Left ventricle myocardium superior (tissue), 1 donor: ENCODE measurements around the gene WNT3A. TPM values are rescaled to one million over a fixed set of nuclear protein-coding genes. Genes with fewer than 3 reads are reported as not detected.

Experiments used
- ATAC-seq: fragments of 200-7000 bp; cut with Tn5 transposase; one replicate; pipeline ENCODE4 v1.9.1; 2020; ENCODE audit warnings: mild to moderate bottlenecking, moderate library complexity
- DNase-seq: peaks from one replicate; pipeline ENCODE4 v3.0.0-alpha.2; 2020
- intact Hi-C: fragments of 100-400 bp; cut with micrococcal nuclease; formaldehyde crosslinking; loops from one replicate; pipeline ENCODE4 v1.11.0; 2022
- total RNA-seq: library from RNA; stranded (reverse); fragmentation: NEBNext Ultra II Directional; extraction: Animal tissue kit (Norgen Biotek cat#: 25700); gene quantifications from one replicate; pipeline ENCODE4 v1.2.1, GENCODE V29; 2021
- donor health status: DM: no; HTN: yes; CAD: no; lungs with severe emphysema.

The WNT3A gene
- total RNA-seq, 1 donor from 2014 or later: not detected

GRCh38 chr1:228062085-228062791, 55.4 kb downstream of the WNT3A start:
- no peak for DNase-seq
- intact Hi-C loops: no loop called here
- no peak for ATAC-seq

- no peak for DNase-seq
- ATAC-seq: no peak
- intact Hi-C loops: no loop called here
These were observed 56.0 kb downstream of the WNT3A start for GRCh38 chr1:228062812-228063211.

DNA sequence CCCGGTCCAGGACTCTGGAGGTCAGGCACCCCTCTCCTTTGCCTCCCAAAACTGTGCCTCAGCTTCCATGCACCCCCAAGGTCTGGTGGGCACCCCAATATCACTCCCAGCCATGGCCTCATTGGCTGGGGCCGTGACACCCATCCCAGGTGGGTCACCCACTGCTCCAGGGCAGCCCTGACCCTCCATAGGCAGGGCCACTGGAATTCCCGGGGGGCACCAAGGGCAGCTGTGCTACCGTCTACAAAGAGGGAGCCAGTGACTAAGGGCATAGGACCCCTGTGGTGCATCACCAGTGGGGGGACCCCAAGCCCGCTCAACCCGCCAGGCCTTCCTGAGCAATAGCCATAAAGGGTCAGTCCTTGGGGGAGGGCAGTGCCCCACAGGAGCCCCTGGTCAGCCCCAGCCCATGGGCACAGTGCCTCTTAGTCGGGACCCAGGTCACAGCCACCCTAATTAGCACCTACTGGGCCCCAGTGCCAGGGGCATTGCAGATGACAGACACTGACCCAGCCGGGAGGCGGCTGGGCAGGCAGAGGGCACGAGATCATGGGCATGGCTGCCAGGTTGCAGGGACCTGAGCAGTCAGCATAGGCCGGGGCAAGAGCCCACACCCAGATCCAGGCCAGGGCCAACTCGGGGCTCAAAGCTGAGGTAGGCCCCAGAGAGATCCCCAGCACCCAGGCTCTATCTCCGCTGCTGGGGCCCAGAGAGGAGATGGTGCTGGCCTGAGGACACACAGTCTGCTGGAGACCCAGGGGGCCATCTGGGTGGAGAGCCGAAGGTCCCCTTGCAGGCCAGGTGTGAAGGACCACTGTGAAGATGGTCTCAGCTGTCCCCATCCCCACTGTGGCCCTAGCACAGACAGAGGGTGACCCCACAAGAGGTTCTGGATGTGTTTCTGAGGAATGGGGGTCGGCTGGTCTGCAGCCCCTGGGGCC, 56.7 kb downstream of the WNT3A start:
- ATAC-seq (no peak), DNase-seq (no peak)
- intact Hi-C loops: no loop called here

DNA sequence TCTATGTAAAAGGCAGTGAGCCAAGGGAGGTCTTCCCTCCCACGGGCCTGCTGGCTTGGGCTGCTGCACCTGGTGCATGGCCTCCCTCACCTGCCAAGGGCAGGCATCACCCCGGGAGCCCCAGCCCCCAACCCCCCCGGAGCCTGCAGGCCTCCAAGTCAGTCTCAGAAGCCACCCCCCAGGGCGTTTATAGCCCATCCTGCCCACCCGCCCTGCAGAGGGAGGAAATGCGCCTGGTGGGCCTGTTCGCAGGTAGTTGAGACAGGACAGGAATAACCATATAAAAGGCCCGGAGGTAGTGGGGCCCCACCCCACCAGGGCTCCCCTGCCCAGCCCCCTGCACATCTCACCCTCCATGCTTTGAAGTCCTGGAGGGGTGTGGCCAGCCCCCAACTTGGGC, 57.5 kb downstream of the WNT3A start:
- DNase-seq (no peak), ATAC-seq (no peak)
- intact Hi-C loops: no loop called here

GRCh38 chr1:228064741-228065542, 58.1 kb downstream of the WNT3A start:
- DNase-seq: no peak
- intact Hi-C loops: no loop called here
- no peak for ATAC-seq

DNA sequence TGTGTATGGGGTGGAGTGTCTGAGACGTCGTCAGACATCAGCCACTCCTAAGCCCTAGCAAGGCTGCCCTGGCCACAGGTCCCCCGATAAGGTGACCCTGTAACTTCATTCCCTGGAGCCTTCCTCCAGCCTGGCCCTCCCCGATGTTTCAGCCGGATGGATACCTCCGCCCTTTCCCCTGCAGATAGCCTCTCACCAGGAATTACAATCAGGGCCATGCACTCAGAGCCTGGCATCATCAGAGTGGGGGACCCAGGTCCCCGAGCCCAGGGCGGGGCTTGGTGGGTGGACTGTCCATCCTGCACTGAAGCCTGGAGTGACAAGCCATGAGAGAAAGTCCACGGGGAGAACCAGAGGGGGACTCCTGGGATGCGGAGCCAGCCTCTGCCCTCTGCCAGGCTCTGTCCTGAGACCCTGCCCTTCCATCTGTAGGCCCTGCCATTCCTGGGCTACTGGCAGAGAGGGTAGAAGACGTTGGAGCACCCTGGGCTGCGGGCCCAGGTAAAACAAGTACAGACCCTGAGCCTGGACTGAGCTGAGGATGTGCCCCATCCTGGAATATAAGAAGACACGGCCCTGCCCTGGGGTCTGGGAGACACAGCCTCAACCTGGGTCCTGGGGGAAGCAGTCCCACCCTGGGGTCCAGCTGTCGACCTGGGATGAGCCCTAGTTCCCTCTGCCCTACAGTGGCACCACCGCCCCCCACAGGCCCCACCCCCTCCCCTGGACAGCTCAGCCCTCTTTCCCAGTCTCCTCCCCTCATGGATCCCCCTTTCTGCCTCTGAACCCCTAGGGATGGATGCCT, 58.9 kb downstream of the WNT3A start:
- intact Hi-C loops: no loop called here
- DNase-seq (no peak), ATAC-seq (no peak)

DNA sequence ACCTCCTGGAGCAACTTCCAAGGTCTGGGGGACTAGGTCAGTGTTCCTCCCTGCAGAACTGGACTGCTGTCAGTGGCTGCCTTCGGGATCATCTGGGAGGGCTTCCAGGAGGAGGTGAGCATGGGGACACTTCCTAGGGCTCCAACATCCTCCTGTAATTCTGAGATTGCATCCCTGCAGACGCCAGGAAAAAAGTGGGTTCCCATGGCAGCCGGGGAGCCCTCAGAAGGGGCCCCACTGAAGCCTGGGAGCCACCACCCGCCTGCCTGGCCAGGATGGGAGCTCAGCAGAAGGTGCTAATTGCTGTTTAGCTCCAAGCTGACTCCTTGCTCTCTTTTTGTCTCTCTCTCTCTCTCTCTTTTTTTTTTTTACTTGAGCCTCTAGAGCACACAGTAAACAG, 59.6 kb downstream of the WNT3A start:
- intact Hi-C loops: no loop called here
- DNase-seq (no peak), ATAC-seq (no peak)

DNA sequence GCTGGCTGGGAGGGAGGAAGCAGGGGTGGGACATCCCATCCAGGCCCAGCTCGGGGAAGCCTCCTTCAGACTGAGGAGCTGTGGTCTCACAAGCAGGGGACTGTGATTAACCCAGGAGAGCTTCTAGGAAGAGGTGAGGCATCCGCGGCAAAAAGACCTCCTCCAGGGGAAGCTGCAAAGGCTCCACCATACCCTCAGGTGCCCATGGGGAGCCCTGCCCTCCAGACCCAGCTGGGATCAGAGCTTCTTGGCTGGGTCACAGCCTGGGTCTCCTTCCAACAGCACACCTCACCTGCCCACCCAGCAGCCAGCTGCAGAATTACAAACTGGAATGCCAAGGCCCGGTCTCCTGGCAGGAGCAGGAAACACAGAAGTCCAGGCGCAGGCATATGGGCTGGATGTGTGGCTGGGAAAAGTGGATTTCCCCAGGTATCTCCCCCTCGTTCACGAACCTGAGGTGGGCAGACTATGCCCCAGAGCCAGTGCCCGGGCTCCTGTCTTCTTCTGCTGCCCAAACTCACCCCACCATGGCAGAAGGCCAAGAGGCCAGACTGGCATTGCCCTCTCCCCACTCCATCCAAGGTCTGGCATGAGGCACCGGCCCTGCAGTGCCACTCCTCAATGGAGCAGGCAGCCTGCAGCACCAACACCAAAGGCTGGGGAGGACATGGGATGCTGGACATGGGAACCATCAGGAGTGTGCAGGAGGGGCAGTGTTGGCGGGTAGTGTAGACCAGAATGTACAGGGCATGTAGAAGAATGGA, 60.3 kb downstream of the WNT3A start:
- intact Hi-C loops: no loop called here
- DNase-seq: no peak

DNA sequence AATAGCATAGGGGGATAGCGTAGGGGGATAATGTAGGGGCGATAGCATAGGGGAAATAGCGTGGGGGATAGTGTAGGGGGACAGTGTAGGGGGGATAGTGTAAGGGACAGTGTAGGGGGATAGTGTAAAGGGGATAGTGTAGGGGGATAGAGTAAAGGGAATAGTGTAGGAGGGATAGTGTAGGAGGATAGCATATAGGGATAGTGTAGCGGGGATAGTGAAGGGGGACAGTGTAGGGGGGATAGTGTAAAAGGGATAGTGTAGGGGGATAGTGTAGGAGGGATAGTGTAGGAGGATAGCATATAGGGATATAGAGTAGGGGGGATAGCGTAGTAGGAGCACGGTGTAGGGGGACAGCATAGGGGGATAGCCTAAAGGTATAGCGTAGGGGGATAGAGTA, 61.6 kb downstream of the WNT3A start:
- DNase-seq (no peak), ATAC-seq (no peak)
- intact Hi-C loops: no loop called here

More for the DNA sequence above, 60.3 kb downstream of the WNT3A start:
- no peak for ATAC-seq

DNA sequence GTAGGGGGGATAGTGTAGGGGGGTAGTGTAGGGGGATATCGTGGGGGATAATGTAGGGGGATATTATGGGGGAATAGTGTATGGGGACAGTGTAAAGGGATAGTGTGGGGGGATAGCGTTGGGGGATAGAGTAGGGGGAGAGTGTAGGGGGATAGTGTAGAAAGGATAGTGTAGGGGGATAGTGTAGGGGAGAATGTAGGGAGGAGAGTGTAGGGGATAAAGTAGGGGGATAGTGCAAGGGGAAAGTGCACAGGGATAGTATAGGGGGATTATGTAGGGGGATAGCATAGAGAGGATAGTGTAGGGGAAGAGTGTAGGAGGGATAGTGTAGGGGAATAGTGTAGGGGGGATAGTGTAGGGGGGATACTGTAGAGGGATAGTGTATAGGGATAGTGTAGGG, 63.4 kb downstream of the WNT3A start:
- intact Hi-C loops: no loop called here
- no peak for DNase-seq
- no peak for ATAC-seq

- no peak for ATAC-seq
- intact Hi-C loops: no loop called here
- no peak for DNase-seq
These were observed 64.1 kb downstream of the WNT3A start for GRCh38 chr1:228070851-228071250.

DNA sequence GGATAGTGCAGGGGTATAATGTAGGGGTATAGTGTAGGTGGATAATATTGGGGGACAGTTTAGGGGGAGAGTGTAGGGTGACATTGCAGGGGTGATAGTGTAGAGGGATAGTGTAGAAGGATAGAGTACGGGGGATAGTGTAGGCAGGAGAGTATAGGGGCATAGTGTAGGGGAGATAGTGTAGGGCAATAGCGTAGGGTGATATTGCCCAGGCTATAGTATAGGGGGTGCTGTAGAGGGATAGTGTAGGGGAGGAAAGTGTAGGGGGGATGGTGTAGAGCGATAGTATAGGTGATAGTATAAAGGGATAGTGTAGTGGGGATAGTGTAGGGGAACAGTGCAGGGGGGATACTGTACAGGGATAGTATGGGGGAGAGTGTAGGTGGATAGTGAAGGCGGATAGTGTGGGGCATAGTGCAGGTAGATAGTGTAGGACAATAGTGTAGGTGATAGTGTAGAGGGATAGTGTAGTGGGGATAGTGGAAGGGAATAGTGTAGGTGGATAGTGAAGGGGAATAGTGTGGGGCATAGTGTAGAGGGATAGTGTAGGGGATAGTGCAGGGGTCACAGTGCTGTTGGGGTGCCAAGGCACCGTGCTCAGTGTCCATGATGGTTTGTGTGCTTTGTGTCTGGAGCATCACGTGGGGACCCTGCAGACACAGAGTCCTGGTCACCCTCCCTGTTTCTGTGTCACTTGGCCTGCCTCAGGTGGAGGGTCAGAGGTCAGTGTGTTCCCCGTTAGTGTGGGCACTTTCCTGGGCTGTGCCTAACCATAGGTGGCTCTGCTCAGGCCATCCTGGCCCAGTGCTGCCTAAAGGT, 65.2 kb downstream of the WNT3A start:
- DNase-seq (no peak), ATAC-seq (no peak)
- intact Hi-C loops: no loop called here

GRCh38 chr1:228072658-228073043, 65.9 kb downstream of the WNT3A start:
- no peak for ATAC-seq
- intact Hi-C loops: no loop called here
- DNase-seq: no peak

DNA sequence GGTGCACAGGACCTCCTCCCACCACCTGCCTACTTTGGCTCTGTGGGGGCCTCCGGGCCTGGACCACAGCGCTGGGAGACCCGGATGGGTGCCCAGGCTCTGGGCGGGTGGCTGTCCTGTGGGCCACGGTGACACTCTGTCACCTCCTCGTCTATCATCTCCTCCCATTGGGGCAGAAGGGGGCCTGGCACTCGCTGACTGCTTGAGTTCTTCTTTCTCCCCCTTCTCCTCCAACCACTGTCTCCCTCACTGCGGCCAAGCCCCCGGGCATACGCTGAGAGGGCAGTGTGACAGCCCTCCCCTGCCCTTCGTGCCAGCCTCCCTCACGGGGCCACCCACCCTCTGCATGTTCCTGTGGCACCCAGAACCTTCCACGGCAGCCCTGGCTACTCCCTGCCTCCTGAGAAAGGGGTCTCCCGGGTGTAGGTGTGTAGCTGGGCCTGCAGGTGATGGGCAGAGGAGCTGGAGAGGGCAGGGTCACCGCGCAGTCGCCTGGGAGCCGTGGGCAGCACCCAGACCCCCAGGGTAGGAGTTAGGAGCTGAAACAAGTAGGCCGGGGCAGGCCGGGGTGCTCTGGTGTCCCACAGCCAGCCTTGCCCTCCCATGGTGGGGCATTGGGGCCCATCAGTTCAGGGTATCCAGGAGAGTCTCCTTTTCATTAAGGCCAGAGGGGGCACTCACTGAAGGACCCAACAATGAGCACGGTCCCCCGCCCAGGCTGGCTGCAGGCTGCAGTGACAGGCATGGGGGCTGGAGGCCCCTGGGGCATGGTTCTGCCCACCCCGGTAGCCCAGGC, 66.5 kb downstream of the WNT3A start:
- DNase-seq: no peak
- intact Hi-C loops: no loop called here
- no peak for ATAC-seq

DNA sequence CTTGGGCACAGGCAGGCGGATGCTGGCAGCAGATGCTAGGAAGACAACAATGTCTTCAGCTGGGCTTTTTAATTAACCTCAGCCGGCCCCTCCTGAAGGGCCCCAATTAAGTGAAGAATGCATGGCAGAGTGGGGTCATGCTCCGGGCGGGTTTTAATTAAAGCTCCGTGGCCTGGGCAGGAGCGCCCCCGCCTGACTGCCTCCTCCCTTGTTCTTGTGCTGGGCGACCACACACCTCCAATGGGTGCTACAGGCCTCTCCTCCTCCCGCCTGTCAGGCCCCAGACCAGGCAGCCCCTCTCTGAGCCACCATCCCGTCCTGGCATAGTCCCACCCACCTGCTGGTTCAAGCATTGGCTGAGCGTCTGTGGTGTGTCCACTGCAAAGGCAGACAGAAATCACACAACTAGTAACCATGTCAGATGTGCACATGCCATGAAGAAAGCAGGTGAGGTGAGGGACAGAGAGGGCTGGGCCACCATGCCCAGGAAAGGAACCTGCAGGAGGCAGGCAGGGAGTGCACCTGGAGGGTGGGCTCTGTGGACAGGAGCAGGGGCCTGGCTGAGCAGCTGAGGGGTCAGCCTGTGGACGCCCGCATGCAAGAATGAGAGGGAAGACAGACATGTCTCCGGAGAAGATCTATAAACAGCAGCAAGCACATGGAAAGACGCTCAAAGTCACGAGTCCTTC, 67.2 kb downstream of the WNT3A start:
- no peak for DNase-seq
- intact Hi-C loops: no loop called here
- ATAC-seq: peak; percentile 29
